HL-60/S4 (cell line): ENCODE results near the gene SHMT2.
"Not testable (repeated sequence)": the region's sequence is repeated elsewhere in the genome, so short reads cannot be mapped to it uniquely, and the experiment has no call there.

ENCODE experiments used
- in situ Hi-C: fragments of 300-500 bp; cut with MboI; formaldehyde crosslinking; loops from 2 replicates; pipeline ENCODE4 v1.14.3; 2022; ENCODE audit warnings: low sequenced_read_pairs

SHMT2 gene

DNA sequence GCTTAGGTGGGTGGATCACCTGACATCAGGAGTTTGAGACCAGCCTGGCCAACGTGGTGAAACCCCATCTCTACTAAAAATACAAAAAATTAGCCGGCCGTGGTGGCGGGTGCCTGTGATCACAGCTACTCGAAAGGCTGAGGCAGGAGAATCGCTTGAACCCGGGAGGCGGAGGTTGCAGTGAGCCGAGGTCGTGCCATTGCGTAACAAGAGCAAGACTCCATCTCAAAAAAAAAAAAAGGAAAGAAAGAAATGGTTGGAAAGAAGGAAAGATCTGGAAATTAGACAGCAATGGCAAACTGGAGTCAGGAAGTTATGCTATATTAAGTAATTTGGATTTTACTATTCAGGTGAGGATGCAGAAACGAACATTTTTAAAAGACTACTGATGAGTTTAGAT lies 52.6 kb downstream of the SHMT2 start:
- in situ Hi-C loops: not testable (repeated sequence)
